Epithelial cell of esophagus (primary cell): ENCODE measurements around the gene SHFL.

Source experiments
- DNase-seq: peaks from one replicate; pipeline ENCODE4 v3.0.0; 2010; ENCODE audit warnings: low read depth
- H3K4me3 ChIP-seq: 2 replicates; pipeline ENCODE4 v1.5.1; 2011; ENCODE audit warnings: mild to moderate bottlenecking, low read length, control low read depth
- TF ChIP-seq, protein P1 (sequence below): IDR thresholded peaks from 2 replicates; pipeline ENCODE4 v1.5.1; 2011; ENCODE audit warnings: low read depth, mild to moderate bottlenecking, low read length, control low read depth, inconsistent platforms; ENCODE audit not compliant: insufficient read depth; ENCODE audit errors: missing control alignments

The SHFL gene

DNA sequence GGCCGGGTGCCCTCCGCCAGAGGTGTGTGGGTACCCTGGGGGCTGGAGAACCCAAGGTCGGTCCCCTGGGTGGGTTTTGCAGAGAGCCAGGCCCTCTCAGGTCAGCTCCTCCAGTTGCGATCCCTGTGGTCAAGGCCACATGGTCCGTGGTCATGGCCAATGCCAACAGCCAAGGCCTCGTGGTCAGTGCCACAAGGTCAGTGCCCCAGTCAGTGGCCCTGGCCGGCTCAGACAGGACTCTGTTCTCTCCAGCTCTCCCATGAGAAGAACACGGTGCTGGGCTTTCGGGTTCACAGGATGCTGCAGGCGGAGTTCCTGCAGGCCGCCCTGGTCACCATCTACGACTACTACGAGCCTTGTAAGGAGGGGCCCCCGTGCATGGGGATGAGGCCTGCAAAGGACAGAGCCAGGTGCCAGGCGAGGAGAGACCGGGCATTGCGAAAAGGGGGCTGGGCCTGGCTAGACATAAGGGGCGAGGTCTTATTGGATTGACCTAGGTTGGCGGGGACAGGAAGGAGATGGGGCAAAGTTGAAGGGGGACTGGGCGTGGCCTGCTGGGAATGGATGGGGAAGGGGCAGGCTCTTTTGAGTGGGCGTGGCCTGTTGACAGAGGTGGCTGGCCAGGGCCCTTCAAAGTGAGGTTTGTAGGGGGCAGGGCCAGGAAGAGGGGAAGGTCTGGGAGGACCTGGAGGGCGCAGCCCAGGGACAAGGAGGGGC is 15.2 kb upstream of the SHFL start:
- DNase-seq = no peak
- H3K4me3 ChIP-seq = no peak overlapping the region
- TF ChIP-seq, protein P1, sequence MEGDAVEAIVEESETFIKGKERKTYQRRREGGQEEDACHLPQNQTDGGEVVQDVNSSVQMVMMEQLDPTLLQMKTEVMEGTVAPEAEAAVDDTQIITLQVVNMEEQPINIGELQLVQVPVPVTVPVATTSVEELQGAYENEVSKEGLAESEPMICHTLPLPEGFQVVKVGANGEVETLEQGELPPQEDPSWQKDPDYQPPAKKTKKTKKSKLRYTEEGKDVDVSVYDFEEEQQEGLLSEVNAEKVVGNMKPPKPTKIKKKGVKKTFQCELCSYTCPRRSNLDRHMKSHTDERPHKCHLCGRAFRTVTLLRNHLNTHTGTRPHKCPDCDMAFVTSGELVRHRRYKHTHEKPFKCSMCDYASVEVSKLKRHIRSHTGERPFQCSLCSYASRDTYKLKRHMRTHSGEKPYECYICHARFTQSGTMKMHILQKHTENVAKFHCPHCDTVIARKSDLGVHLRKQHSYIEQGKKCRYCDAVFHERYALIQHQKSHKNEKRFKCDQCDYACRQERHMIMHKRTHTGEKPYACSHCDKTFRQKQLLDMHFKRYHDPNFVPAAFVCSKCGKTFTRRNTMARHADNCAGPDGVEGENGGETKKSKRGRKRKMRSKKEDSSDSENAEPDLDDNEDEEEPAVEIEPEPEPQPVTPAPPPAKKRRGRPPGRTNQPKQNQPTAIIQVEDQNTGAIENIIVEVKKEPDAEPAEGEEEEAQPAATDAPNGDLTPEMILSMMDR = no peak

DNA sequence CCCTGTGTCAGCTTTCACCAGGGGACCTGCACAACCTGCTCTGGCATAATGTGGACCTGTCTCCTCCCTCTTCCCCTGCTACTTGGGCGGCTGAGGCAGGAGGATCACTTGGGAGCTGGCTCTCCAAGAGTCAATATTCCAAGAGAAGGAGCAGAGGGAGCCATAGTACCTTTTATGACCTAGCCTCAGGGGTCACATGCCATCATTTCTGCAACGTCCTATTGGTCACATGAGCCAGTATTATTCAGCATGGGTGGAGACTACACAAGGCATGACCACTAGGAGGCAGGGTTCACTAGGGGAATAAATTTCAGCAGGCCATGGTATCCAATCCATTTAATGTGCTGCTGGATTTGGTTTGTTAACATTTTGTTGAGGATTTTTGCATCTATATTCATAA is 12.0 kb upstream of the SHFL start:
- TF ChIP-seq, protein P1 = peak; percentile 20
- no peak overlapping the region for H3K4me3 ChIP-seq
- peak; percentile 24 for DNase-seq

DNA sequence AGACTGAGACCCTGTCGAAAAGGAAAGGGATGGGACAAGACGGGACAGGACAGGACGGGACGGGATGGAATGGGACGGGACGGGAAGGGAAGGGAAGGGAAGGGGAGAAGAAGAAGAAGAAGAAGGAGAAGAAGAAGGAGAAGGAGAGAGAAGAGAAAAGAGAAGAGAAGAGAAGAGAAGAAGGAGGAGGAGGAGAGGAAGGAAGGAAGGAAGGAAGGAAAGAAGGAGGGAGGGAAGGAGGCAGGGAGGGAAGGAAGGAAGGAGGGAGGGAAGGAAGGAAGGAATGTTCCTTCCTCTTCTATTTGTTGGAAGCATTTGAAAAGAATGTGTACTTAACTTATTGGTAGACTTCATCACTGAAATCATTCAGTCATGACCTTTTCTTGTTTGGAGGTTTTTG is 9.6 kb upstream of the SHFL start:
- no peak overlapping the region for H3K4me3 ChIP-seq
- DNase-seq = no peak
- TF ChIP-seq, protein P1 = no peak

DNA sequence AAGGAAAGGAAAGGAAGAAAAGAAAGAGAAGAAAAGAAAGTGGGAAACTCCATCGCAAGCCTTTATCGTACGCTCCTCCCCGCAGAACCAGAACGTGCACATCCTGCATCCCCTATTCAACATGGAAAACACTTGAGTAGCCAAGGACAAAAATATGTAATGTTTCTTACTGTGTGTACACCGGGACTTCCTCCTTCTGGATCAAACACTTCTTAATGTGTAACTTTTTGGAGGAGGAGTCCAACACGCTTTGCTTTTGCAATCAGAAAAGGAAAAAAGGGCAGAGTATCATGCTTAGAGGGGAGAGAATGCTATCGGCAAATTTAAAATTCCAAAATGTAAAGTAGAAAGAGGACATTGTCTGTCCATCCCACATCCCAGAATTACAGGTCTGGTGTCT is 7.8 kb upstream of the SHFL start:
- no peak overlapping the region for H3K4me3 ChIP-seq
- TF ChIP-seq, protein P1 = no peak
- DNase-seq = no peak

DNA sequence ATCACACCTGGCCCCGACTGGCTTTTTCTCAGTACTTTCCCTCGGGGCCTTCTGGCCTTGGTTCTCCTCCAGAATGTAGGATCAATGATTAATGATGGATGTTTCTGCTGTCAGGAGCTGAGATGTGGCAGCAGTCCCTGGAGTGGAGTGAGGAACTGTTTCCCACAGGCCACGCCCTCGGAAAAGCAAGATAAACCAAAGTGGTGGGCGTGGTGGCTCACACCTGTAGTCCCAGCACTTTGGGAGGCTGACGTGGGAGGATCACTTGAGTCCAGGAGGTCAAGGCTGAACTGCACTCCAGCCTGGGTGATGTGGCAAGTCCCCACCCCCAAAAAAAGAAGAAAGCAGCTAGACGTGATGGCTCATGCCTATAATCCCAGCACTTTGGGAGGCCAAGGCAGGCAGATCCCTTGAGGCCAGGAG is 7.1 kb upstream of the SHFL start:
- no peak overlapping the region for H3K4me3 ChIP-seq
- TF ChIP-seq, protein P1 = no peak
- no peak for DNase-seq

DNA sequence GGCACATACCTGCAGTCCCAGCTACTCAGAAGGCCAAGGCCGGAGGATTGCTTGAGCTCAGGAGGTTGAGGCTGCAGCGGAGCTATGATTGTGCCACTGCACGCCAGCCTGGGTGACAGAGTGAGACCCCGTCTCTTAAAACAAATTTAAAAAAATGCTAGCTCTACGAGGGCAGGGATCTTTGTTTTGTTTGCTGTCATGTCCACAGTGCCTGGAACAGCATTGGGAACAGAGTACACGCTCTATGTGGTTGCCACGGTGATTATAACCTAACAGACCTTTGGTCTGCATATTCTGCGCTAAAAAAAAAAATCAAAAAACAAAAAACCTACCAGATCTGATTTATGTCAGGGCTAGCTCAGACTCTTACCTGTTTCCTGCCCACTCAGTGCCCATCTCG is 2.2 kb upstream of the SHFL start:
- TF ChIP-seq, protein P1 = no peak
- no peak overlapping the region for H3K4me3 ChIP-seq
- no peak for DNase-seq

DNA sequence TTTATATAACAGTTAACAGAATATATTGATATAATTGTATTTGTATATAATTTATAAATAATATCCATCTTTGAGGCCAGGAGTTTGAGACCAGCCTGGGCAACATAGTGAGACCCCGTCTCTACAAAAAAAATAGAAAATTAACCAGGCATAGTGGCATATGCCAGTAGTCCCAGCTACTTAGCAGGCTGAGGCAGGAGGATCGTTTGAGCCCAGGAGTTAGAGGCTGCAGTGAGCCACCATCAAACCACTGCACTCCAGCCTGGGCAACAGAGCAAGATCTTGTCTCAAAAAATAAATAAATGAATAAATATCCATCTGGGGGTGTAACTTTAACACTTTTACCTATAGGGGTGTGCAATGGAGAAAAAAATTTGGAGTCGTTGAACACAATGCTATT is 1.3 kb upstream of the SHFL start:
- TF ChIP-seq, protein P1 = no peak
- DNase-seq = no peak
- no peak overlapping the region for H3K4me3 ChIP-seq
